IMR-90 (cell line): Measurements from ENCODE around the gene PADI1.

Experiments used
- CEBPB ChIP-seq: IDR thresholded peaks from 2 replicates; pipeline ENCODE4 v1.6.1; 2012; ENCODE audit warnings: low read depth, low read length, improper control_type of control experiment
- CTCF ChIP-seq: conservative IDR thresholded peaks from 2 replicates; pipeline ENCODE4 v1.5.1; 2012; ENCODE audit warnings: mild to moderate bottlenecking, low read depth, low read length, improper control_type of control experiment
- MXI1 ChIP-seq: IDR thresholded peaks from 2 replicates; pipeline ENCODE4 v1.6.1; 2012; ENCODE audit warnings: low read depth, mild to moderate bottlenecking, low read length, moderate library complexity, borderline replicate concordance
- POLR2A ChIP-seq: IDR thresholded peaks from 2 replicates; pipeline ENCODE4 v1.6.1; 2012; ENCODE audit warnings: mild to moderate bottlenecking, low read depth, low read length
- TF ChIP-seq, protein P1 (sequence below): fragments of 150-350 bp; IDR thresholded peaks from 2 replicates; pipeline ENCODE4 v1.6.1; 2017; ENCODE audit warnings: mild to moderate bottlenecking, antibody characterized with exemption, low read length, low read depth

DNA sequence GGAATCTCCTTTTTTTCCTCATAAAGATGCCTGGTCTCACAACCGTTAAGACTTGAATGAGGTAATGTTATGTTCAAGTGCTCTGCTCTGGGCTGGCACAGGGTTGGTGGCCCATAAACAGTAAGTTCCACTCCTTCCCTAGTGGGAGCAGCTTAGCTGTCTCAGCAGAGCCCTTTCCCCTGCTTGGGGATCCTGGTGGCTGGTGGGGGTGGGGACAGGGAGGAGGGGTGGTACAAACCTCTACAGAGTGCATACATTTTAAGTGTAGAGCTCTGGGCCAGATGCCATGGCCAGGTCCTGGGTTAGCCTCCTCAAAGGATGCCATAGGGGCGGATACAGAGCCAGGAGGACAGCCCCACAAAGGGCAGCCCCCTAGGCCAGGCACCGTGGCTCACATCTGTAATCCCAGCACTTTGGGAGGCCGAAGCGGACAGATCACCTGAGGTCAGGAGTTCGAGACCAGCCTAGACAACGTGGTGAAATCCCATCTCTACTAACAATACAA is 20.7 kb upstream of the PADI1 start:
- TF ChIP-seq CTCF (no peak), POLR2A (no peak), MXI1 (no peak), CEBPB (no peak)
- TF ChIP-seq, protein P1, sequence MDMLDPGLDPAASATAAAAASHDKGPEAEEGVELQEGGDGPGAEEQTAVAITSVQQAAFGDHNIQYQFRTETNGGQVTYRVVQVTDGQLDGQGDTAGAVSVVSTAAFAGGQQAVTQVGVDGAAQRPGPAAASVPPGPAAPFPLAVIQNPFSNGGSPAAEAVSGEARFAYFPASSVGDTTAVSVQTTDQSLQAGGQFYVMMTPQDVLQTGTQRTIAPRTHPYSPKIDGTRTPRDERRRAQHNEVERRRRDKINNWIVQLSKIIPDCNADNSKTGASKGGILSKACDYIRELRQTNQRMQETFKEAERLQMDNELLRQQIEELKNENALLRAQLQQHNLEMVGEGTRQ, result no peak
